ENCODE data around the gene CKM.
A peak's percentile ranks its signal among the peaks of the same experiment; 100 is the strongest.

CKM gene

GRCh38 chr19:45322744-45323281, at the start of gene CKM:
TSS of gene CKM (minus strand) at chr19:45322875. CDS start at chr19:45319713, 3,162 bp downstream.
- DNase-seq (ENCODE audit: low read depth) = no peak

GRCh38 chr19:45370410-45371204, 47.9 kb upstream of the CKM start, which contains the start of gene ERCC2:
TSS of gene ERCC2 (minus strand) at chr19:45370573. CDS start at chr19:45370540, 33 bp downstream.
- peak; percentile 99 for DNase-seq (ENCODE audit: low read depth)

- DNase-seq (ENCODE audit: low read depth) = no peak
Observed at GRCh38 chr19:45368737-45369340, 46.2 kb upstream of the CKM start.

- no peak for DNase-seq (ENCODE audit: low read depth)
Observed at GRCh38 chr19:45368127-45368526, 45.5 kb upstream of the CKM start.

- no peak for DNase-seq (ENCODE audit: low read depth)
Observed at GRCh38 chr19:45364696-45365095, 42.0 kb upstream of the CKM start.

GRCh38 chr19:45363861-45364459, 41.3 kb upstream of the CKM start:
- DNase-seq (ENCODE audit: low read depth) = no peak

GRCh38 chr19:45362291-45362690, 39.6 kb upstream of the CKM start:
- no peak for DNase-seq (ENCODE audit: low read depth)

- no peak for DNase-seq (ENCODE audit: low read depth)
Observed at GRCh38 chr19:45361608-45362007, 38.9 kb upstream of the CKM start.

- DNase-seq (ENCODE audit: low read depth) = no peak
Observed at GRCh38 chr19:45358213-45358792, 35.6 kb upstream of the CKM start.

GRCh38 chr19:45357445-45357783, 34.7 kb upstream of the CKM start:
- DNase-seq (ENCODE audit: low read depth) = no peak

- no peak for DNase-seq (ENCODE audit: low read depth)
Observed at GRCh38 chr19:45356760-45357444, 34.2 kb upstream of the CKM start.

GRCh38 chr19:45355910-45356309, 33.2 kb upstream of the CKM start:
- DNase-seq (ENCODE audit: low read depth) = no peak

GRCh38 chr19:45355402-45355801, 32.7 kb upstream of the CKM start:
- DNase-seq (ENCODE audit: low read depth) = no peak

GRCh38 chr19:45354241-45354842, 31.7 kb upstream of the CKM start:
- no peak for DNase-seq (ENCODE audit: low read depth)

GRCh38 chr19:45352914-45353796, 30.5 kb upstream of the CKM start:
- no peak for DNase-seq (ENCODE audit: low read depth)

- no peak for DNase-seq (ENCODE audit: low read depth)
Observed at GRCh38 chr19:45352471-45352870, 29.8 kb upstream of the CKM start.

- no peak for DNase-seq (ENCODE audit: low read depth)
Observed at GRCh38 chr19:45352062-45352461, 29.4 kb upstream of the CKM start.

GRCh38 chr19:45351401-45351952, 28.8 kb upstream of the CKM start:
- DNase-seq (ENCODE audit: low read depth) = no peak

GRCh38 chr19:45350477-45351058, 27.9 kb upstream of the CKM start:
- DNase-seq (ENCODE audit: low read depth) = no peak

- DNase-seq (ENCODE audit: low read depth) = no peak
Observed at GRCh38 chr19:45349430-45349941, 26.8 kb upstream of the CKM start.

Measured in activated T-helper 1 cell treated with Interleukin-2 at 50 U/mL for 16 hours (primary cell).